RWPE2 (cell line): ENCODE data around the gene IL31RA.

Source experiments
- ATAC-seq: fragments of 200-7000 bp; cut with Tn5 transposase; 3 replicates; pipeline ENCODE4 v1.9.1; 2021; ENCODE audit warnings: low read depth
- DNase-seq: peaks from one replicate; pipeline ENCODE4 v3.0.0-alpha.2; 2020; ENCODE audit warnings: low spot score
- H3K27ac ChIP-seq: fragments of 450-650 bp; 2 replicates; pipeline ENCODE4 v1.5.1; 2017; ENCODE audit warnings: mild to moderate bottlenecking; ENCODE audit not compliant: poor library complexity, severe bottlenecking
- H3K27me3 ChIP-seq: fragments of 250-450 bp; sonication (Bioruptor Pico); 2 replicates; pipeline ENCODE4 v1.5.1; 2021; ENCODE audit warnings: mild to moderate bottlenecking, moderate library complexity; ENCODE audit not compliant: insufficient read depth, poor library complexity, severe bottlenecking
- H3K36me3 ChIP-seq: fragments of 250-450 bp; sonication (Bioruptor Pico); 2 replicates; pipeline ENCODE4 v1.5.1; 2020; ENCODE audit warnings: low read depth, mild to moderate bottlenecking, moderate library complexity
- H3K4me1 ChIP-seq: fragments of 250-450 bp; sonication (Bioruptor Pico); 2 replicates; pipeline ENCODE4 v1.5.1; 2021; ENCODE audit warnings: mild to moderate bottlenecking, moderate library complexity; ENCODE audit not compliant: insufficient read depth, poor library complexity, severe bottlenecking
- H3K4me3 ChIP-seq: fragments of 250-450 bp; sonication (Bioruptor Pico); 2 replicates; pipeline ENCODE4 v1.5.1; 2021; ENCODE audit warnings: mild to moderate bottlenecking, moderate library complexity; ENCODE audit not compliant: severe bottlenecking
- H3K9me3 ChIP-seq: fragments of 250-450 bp; sonication (Bioruptor Pico); 2 replicates; pipeline ENCODE4 v1.5.1; 2021; ENCODE audit warnings: mild to moderate bottlenecking, moderate library complexity; ENCODE audit not compliant: severe bottlenecking
- CTCF ChIP-seq: fragments of 450-650 bp; IDR thresholded peaks from one replicate; pipeline ENCODE4 v1.5.1; 2017; ENCODE audit warnings: mild to moderate bottlenecking, moderate library complexity; ENCODE audit not compliant: poor library complexity, severe bottlenecking

Gene IL31RA

GRCh38 chr5:55916986-55917385 is 65.8 kb downstream of the IL31RA start:
- ATAC-seq (no peak), DNase-seq (no peak)
- Histone ChIP-seq H3K4me1 (no peaks in the 10 kb centered on the region), H3K9me3 (no peaks in the 10 kb centered on the region), H3K27me3 (no peaks in the 10 kb centered on the region), H3K4me3 (no peak overlapping the region), H3K27ac (no peak overlapping the region), H3K36me3 (no peaks in the 10 kb centered on the region)
- TF ChIP-seq CTCF: no peak

- H3K9me3 ChIP-seq: no peaks in the 10 kb centered on the region
These were observed 66.4 kb downstream of the IL31RA start for GRCh38 chr5:55917402-55918086.

GRCh38 chr5:55918087-55919035 is 67.2 kb downstream of the IL31RA start:
- H3K4me1 ChIP-seq: peaks cover 2% of the 10 kb centered on the region
- H3K36me3 ChIP-seq: no peaks in the 10 kb centered on the region
- ATAC-seq: no peak
- H3K27ac ChIP-seq: no peak overlapping the region
- TF ChIP-seq CTCF: no peak
- no peak overlapping the region for H3K4me3 ChIP-seq
- H3K27me3 ChIP-seq: no peaks in the 10 kb centered on the region
- no peaks in the 10 kb centered on the region for H3K9me3 ChIP-seq
- no peak for DNase-seq

More at GRCh38 chr5:55917402-55918086, 66.4 kb downstream of the IL31RA start:
- Histone ChIP-seq H3K36me3 (no peaks in the 10 kb centered on the region), H3K27ac (no peak overlapping the region), H3K27me3 (no peaks in the 10 kb centered on the region), H3K4me1 (no peaks in the 10 kb centered on the region), H3K4me3 (no peak overlapping the region)
- no peak for DNase-seq
- no peak for TF ChIP-seq CTCF
- ATAC-seq: no peak

- ATAC-seq: no peak
- peaks cover 4% of the 10 kb centered on the region for H3K4me1 ChIP-seq
These were observed 68.5 kb downstream of the IL31RA start for GRCh38 chr5:55919625-55920024.

More at GRCh38 chr5:55919625-55920024, 68.5 kb downstream of the IL31RA start:
- no peak for TF ChIP-seq CTCF
- DNase-seq: no peak
- Histone ChIP-seq H3K27me3 (no peaks in the 10 kb centered on the region), H3K9me3 (no peaks in the 10 kb centered on the region), H3K27ac (no peak overlapping the region), H3K36me3 (no peaks in the 10 kb centered on the region), H3K4me3 (no peak overlapping the region)
